Activated CD4-positive, CD25-positive, alpha-beta regulatory T cell treated with anti-CD3 and anti-CD28 coated beads, Interleukin-2, amount 50 U/mL, for 16 hours (primary cell): ENCODE measurements around the gene EMX1.

Experiments
- DNase-seq: peaks from one replicate; pipeline ENCODE4 v3.0.0-alpha.2; 2020; ENCODE audit warnings: low read depth, low spot score

EMX1 gene

DNA sequence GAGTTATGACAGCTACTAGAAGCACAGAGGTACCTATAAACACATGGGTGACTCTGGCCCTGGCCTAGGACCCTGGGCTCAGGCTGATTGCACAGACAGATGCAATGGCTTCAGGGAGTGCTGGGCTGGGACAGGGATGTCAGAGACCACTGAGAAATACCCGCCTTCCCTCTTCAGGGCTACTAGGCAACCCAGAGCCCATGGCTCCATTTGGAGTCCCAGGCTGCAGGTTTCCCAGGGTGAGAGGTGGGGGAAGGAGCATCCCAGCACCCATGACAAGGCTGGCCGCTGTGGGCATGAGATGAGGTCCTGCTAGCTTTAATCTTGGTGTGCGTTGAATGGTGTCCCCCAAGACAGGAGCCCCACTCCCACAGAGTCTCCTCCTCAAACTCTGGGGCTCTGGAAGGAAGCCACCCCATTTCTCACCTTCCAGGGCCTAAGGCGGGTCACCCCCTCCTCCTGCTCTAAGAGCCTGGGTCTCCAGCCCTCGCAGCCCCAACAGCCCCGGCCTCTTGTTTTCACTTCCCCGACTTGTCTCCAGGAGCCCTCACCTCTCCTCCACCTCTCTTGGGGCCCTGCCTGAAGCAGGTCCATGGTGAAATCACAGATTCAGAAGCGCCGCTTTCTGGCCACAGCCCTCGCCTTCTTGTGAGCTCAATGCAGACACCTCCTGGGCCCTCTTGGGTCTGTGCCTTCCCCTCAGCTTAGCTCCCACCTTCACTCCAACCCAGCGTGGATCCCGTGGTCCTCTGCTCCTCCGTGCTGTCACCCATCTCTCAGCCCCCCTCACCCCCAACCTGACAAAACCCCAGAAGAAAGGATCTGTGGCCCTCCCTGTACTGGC, 41.4 kb downstream of the EMX1 start:
- no peak for DNase-seq

DNA sequence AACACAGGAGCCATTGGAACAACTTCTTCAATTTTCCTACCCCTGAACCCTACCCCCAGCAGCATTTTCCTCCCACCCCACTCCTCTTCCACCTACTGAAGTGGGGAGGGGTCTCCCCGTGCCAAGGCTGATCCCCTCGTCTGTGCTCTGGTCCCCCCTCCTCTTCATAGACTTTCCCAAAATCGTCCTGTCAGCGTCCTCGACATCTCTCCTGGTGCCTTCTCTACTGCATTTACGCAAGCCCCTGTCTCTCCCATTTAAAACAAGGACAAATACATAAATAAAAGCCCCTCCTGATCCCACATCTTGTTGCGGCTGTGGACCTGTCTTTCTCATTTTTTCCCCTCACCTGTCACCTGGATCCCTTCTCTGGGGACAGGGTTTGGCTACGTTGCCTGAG, 42.2 kb downstream of the EMX1 start:
- DNase-seq, result no peak

DNA sequence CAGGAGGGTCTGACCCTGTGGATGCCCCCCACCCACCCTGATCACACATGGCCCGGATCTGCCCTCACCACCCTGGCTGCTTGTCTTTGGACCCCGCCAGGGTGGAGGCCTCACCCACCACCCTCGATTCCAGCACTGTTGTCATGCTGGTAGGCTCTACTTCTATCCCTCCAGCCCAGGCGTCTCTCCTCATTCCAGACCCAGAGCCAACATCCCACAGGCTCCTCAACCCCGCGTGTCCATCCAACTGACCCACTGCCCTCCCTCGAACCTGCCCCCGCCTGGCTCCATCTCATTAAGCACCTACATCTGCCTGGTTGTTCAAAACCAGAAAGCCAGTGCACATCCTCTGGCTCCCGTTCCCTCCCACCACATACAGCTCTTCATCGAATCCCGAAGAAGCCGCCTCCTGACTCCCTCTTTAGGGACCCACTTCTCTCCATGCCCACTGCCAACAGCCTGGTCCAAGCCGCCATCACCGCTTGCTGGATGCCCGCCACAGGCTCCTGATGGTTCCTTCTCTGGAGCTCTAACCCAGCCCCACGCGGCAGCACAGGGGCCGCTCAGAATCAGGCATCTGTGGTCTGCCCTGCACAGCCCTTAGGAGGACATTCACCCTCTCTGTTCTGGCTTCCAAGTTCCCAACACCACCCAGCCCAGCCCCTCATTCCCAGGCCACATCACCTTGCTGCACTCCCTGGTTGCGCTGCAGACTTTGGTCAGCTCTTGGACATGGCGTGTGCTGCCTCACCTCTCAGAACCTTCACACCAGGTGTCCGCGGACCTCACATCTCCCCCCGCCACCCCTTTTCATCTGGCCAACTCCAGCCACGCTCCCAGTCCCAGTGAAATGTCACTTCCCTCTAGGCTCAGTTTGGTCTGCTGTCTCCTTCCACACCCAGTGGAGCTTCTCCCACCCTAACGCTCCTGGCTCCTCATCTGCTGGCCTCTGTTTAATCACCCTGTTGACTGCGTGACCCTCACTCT, 43.0 kb downstream of the EMX1 start:
- no peak for DNase-seq

DNA sequence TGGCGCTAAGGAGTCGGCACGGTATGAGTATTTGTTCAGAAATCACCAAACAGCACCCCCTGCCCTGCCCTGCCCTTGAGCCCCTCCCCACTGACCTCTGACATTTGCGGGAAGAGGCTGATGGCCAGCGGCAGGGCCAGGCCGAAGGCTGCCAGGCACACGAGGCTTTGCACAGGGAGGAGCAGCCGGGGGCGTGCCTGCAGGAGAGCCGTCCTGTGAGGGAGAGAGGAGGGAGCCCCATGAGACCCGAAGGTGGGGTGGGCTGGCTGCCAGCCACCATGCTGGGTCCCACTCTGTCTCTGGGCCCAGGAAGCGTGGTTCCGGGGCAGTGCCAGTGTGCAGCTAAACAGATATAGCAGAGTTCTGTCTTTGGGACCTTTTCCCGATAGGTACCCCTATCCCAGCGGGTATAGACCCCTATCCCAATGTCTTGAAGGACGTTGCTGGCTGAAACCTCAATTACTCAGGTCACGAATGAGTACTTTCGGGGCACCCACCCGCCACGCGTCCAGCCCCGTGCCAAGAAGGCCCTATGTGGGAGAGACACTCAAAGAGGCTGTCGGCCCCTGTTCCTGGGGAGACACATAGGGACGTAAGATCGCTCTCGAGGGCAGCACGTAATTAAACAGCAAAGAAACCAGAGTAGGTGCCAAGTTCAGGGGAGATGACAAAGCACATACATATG, 43.9 kb downstream of the EMX1 start:
- no peak for DNase-seq

DNA sequence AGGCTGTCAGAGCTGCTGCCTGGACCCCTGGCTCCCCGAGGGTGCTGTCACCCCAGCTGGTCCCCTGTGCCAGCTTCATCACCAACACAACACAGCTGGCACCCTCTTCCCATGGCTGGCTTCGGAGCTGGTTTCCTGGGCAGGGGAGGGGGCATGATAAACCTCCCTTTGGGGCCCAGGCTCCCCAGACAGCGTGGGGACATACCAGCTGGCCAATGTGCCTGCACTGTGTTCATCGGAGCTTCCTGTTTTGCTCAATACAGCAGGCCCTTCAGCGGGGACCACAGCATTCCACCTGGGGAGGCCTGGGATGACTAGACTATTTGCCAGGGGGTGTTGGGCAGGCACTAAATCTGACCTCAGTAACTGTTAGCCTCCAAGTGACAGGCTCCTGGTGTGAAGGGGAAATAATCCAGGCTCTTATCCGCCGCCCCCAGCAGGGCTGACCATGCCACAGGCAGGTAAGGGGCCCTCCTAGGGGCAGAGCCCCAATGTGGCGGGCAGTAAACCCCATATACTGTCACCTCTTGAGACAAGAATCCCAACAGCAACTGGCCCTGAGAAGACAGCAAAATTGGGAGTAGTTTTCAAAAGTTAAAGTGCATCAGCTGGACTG, 44.6 kb downstream of the EMX1 start:
- DNase-seq, result no peak

DNA sequence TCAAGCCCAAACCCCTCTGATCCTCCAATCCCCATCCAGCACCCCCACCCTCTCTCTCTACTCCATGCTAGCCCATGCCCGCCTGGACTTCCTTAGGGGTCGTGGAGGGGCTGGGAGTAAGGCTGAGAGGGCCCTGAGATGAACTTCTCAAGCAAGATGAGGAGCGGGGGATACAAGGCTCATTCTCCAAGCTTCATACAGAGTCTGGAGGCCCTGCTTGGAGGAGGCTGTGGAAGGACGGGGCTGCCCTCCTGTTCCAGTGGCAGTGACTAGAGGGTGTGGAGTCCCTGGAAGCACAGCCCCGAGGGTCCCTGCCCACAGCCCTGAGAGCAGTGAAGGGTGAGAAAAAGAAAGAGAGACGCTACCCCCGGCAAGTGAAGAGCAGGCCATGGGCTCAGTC, 45.6 kb downstream of the EMX1 start:
- no peak for DNase-seq

DNA sequence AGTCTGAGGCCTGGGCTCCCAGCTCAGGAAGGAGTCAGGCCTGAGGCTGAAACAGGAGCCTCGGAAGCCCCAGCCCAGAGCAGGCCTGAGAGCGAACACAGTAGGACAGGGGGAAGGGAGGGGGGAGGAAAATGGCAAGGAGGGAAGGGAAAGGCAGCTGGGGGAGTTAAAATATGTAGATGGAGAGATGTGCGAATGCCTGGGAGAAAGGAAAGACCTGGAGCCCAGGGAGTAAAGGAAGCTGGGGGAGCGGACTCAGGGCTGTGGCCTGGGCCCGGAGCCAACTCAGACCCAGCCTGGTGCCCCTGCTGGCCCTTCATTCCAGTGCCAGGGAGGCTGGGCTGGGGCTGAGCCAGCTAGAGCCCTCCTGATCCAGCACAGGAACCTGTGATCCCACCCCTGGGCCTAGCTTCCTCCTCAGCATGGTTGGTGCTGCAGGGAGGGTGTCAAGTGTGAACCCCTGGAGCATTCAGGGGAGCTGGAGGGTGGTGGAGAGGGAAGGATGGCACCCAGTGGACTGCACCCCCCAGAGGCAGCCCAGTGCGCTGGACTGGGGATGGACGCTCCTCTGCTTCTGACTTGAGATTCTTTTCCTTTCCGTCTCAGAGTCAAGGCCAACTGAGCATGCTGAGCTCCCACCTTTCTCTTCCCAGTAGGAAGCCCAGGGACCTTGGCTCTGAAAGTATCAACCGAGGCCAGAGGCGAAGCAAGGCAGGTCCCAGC, 46.3 kb downstream of the EMX1 start:
- DNase-seq, result no peak

DNA sequence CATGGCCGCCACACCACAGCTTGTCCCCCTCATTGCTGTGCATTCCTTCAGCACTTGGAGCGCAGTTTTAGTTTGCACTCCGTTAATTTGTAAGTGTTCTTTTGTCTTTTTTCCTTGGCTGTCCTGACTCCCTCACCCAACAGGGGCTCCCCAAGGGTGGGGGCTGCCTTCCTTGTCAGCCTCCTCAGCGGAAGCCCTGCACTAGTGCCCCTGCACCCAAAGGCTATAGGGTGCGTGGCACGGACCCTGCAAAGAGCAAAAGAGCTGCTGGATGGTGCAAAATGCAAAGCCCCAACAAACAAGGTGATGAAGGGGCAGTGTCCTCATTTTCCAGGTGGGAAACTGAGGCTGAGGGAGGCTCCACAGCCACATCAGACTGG, 46.8 kb downstream of the EMX1 start:
- no peak for DNase-seq

DNA sequence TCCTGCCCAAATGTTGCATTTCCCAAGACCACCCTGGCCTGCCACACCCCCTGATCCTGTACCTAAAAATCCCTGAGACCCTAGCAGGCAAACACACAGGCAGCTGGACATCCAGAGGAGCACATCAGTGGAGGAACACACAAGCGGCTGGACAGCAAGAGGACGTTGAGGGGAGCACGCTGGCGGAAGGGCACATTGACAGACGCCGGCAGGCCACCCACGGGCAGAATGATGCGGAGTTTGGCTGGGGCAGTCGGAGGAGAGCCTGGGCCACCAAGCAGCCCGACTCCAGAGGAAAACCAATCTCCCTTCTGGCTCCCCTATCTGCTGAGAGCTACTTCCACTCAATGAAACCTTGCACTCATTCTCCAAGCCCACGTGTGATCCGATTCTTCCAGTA, 47.7 kb downstream of the EMX1 start:
- no peak for DNase-seq

DNA sequence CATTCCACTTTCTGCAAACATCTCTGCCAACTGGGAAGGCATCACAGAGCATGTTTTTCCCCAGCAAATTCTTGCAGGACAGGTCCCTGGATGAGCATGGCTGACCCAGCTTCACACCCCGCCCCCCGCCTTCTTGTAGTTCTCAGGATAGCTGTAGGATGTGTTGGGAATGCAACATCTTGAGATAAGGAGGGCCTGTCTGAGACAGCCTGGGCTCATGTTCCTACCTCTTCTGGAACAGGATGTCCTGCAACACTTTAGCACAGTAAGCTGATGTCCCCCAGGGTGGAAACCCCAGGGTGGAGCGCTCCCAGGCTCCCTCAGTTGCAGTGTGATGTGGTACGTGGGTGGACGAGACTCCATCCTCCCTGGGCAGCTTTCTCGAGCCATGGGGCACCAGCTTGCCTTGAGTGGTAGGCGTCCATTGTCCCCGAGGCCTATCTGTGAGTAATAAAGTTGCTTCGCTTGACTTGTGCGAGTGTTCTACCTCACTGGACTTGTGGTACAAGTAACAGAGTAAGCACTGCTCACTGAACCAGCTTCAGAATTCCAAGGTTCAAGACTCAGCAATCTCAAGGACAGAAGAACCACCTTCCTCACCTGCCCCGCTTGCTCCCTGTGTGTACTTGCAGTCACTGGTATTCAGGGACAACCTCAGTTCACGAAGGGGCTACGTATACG, 48.6 kb downstream of the EMX1 start:
- DNase-seq, result no peak

DNA sequence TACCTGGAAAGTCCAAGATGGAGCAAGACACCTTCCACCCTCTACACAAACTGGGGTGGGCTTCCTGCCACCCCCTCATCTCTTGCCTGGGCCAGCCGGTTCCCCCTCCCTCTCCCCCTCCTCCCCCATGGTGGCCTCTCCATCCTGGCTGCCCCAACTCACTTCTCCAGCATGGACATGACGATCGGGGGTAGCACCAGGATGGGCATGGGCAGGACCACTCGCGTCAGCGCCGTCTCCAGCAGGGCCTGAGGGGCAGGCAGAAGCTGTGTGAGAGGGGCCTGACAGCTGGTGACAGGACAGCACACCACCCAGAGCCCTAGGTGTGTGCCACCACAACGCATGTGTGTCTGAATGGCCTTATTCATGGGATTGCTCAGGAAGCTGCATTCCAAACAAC, 51.0 kb downstream of the EMX1 start:
- no peak for DNase-seq

DNA sequence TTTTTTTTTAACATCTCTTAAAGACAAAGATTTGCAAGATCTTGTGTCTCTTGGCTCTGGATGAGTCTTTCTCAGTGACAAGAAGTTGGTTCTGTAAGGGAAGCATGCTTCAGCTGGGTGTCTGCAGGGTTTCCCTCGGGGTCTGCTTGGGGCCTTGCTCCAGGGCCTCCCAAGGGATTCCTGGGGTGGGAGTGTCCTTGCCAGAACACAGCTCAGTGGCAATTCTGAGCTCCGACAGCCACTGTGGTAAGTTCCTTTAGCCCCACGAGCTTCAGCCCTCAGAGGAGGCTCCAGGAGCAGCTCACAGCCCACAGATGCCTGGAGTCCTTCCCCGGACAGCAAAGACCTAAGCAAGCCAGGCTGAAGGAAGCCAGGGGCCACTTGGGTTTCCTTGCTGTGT, 52.4 kb downstream of the EMX1 start:
- no peak for DNase-seq

DNA sequence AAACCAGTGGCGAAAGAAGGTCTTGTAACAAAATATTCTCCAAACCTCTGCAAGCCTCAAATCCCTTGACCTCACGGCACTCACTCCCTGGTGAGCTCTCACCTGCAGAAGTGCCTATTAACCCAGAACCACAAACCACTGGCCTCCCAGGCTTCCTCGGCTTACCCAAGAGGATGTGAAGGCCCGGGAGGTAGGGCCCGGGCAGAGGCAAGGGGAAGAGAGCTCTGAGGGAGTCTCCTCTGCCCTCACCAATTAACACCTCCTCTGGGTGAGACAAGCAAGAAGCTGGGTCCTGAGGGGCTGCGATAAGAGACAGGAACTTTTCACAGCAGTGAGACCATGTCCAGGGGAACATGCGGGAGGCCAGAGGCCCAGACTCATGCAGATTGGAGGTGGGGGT, 53.7 kb downstream of the EMX1 start:
- no peak for DNase-seq

DNA sequence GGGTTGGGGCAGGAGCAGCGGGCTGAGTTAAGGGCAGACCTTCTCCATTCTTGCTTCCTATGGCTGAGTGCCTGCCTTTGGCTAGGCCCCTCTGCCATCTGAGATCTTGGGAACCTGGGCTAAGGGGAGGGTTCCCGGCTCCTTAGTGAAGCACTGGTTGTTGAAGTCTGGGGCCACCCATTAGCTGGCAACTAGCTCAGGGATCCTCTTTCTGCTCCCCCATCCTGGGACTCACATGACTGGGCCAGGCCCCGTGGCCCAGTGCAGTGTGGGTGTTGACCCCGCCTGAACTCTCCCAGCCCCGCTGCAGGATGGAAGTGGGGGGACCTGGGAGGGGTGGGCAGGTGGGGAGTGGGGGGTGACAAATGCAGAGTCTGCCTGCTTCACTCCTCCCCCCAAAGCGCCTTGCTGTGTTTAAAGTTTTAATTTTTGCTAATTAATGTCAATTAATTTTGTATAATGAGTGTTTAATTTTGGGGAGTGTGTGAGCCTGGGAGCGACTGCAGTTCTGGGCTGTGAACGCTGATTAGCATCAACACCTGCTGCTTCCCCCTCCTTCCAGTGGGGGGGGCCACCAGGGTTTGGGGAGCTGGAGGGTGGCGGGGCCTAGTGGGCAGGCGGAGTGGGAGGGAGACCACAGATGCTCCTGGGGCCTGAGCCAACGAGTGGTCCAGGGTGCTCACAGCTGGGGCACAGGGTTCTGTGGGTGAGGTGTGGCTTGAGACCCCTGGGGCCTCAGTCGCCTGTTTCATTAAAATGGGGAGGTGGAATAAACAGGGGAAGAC, 55.2 kb downstream of the EMX1 start:
- no peak for DNase-seq

DNA sequence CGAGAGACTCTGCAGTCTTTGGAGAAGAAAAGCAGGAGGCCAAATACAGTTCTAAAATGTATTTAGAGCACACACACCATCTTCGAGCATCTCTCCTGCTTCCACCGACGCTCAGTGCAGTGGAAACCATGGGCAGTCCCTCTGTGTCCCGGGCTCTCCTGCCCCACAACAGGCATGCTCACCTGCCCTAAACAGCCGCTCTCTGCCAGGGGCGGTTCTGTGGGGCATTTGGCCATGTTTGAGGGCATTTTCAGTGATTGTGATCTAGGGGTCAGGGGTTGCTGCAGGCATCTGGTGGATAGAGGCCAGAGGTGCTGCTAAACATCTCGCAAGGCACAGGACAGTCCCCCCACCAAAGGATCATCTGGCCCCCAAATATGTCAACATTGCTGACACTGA, 55.8 kb downstream of the EMX1 start:
- DNase-seq, result no peak

DNA sequence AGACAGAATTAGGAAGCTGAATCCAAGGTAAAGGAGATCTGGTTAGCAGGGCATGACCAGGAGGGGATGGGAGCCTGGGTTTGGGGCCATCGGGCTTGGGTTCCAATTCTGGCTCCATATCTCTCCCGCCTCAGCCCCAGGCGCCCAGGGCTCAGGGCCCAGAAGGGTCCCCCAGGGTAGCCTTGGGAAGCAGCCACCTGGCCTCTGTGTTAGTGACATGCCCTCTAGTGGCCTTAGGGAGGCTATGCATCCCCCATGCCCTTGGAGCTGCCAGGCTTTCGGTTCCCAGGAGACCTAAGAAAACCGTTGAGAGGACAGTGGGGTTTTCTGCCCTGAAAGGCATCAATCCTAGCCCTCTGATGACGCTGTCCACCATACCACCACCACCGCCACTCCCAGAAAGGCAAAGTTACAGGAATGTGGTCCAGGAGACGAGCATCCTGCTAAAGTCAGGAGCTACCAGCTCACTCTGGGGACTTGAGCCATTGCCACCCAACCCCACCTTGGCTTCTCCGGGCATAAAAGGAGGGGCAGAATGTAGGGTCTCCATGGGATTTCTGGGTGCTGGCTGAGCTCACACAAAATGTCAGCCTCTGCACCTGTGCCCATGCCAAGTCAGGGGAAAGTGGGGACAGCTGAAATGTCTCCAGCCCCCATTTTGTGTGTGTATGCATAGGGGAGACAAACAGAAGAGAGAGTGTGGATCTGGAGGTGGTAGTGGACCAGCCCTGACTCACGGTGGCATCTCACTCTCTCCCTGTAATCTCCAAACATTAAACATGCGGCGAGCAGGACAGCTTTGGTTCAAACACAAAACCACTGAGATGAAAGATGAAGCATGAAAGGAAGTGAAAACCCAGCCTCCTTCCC, 56.5 kb downstream of the EMX1 start:
- no peak for DNase-seq

DNA sequence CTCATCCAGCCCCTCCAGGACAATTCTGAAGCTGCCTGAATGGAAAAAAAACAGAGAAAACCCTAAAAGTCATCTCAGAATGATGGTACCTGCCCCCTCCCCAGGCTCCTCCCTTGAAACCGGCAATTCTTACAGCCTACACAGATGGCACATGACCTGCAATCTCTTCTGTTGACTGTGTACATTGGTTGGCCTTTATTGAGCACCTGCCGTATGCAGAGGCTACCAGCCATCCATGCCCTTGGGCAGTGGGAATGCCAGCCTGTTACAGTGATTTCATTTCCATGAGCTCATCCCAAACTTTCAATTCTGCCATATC, 57.1 kb downstream of the EMX1 start:
- no peak for DNase-seq

DNA sequence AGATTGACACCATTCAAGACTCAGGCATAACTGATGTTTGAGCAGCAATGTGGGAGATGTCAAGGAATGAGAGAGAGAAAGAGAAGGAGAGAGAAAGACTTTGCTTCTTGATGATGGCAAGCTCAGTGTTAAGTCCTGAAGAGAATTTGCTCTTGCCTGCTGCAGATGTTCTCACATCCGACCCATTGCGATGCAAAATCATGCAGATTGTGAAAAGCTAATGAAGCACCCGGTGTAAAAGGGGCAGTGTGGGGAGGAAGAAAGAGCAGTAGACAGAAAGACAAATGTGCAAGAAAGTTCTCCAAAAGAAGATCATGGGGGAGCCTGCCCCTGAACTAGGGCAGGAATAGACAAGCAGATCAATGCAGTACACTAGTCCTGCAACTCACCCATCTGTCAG, 57.7 kb downstream of the EMX1 start:
- DNase-seq, result no peak

DNA sequence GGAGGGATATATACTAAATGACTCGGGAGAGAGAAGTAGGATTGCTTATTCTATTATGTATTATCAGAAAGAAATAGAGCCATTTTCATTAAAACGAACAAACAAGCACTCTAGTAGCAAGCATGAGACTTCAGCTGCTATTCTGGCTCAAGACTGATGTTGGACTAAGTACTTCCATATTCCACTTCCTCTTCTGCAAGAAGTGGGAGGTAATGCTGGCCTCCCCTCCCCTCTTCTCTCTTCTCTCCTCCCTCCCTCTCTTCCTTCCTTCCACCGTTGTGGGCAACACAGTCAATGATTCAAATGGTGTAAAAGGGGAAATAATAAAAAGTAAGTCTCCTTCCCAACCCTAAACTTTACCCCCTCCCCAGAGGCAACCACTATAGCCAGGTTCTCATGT, 62.6 kb downstream of the EMX1 start:
- no peak for DNase-seq
